OCI-LY3 (cell line): ENCODE results near the gene SNX33.

ENCODE experiments used
- H2AFZ ChIP-seq: fragments of 200-600, 300-600 bp; shearing (Covaris generic); 2 replicates; pipeline ENCODE4 v1.6.0; 2014; ENCODE audit warnings: antibody characterized with exemption, low read depth, low read length
- H3K27ac ChIP-seq: fragments of 200-600, 300-600 bp; sonication (generic); 2 replicates; pipeline ENCODE4 v1.5.1; 2014; ENCODE audit warnings: mild to moderate bottlenecking, low read length, moderate library complexity, mixed read lengths
- H3K27me3 ChIP-seq: fragments of 200-600, 300-600 bp; sonication (generic); 2 replicates; pipeline ENCODE4 v1.6.1; 2014; ENCODE audit warnings: low read depth, low read length, mixed read lengths
- H3K36me3 ChIP-seq: fragments of 200-600, 300-600 bp; sonication (generic); replicated peaks from 2 replicates; pipeline ENCODE3; 2014; ENCODE audit warnings: low read depth, low read length, mixed read lengths
- H3K4me1 ChIP-seq: fragments of 300-600, 200-600 bp; sonication (generic); 2 replicates; pipeline ENCODE4 v1.6.1; 2014; ENCODE audit warnings: low read length, mixed read lengths
- H3K4me2 ChIP-seq: fragments of 200-600, 300-600 bp; sonication (generic); 2 replicates; pipeline ENCODE4 v1.6.1; 2014; ENCODE audit warnings: low read length, mixed read lengths
- H3K4me3 ChIP-seq: fragments of 300-600, 200-600 bp; sonication (generic); 2 replicates; pipeline ENCODE4 v1.5.1; 2014; ENCODE audit warnings: antibody characterized with exemption, mild to moderate bottlenecking, low read length, moderate library complexity
- H3K79me2 ChIP-seq: fragments of 300-600, 200-600 bp; shearing (Covaris generic); 2 replicates; pipeline ENCODE4 v1.6.1; 2014; ENCODE audit warnings: mild to moderate bottlenecking, low read length, mixed read lengths
- H3K9ac ChIP-seq: fragments of 300-600, 200-600 bp; shearing (Covaris generic); 2 replicates; pipeline ENCODE4 v1.6.0; 2014; ENCODE audit warnings: mild to moderate bottlenecking, low read length, moderate library complexity
- H3K9me3 ChIP-seq: fragments of 200-600, 300-600 bp; shearing (Covaris generic); 2 replicates; pipeline ENCODE4 v1.6.1; 2014; ENCODE audit warnings: low read length, mixed read lengths; ENCODE audit not compliant: insufficient read depth
- H4K20me1 ChIP-seq: fragments of 200-600, 300-600 bp; sonication (generic); 2 replicates; pipeline ENCODE4 v1.6.1; 2016; ENCODE audit warnings: low read length, mixed read lengths; ENCODE audit not compliant: insufficient read depth
- EZH2phosphoT487 ChIP-seq: fragments of 200-600 bp; shearing (Covaris generic); IDR thresholded peaks from 2 replicates; pipeline ENCODE4 v1.6.1; 2018; ENCODE audit warnings: antibody characterized with exemption, mixed run types, low read depth
- TF ChIP-seq, protein P1 (sequence below): fragments of 200-600, 300-600 bp; sonication (generic); IDR thresholded peaks from 2 replicates; pipeline ENCODE4 v1.5.1; 2014; ENCODE audit warnings: antibody characterized with exemption, low read length, low read depth

Gene SNX33

DNA sequence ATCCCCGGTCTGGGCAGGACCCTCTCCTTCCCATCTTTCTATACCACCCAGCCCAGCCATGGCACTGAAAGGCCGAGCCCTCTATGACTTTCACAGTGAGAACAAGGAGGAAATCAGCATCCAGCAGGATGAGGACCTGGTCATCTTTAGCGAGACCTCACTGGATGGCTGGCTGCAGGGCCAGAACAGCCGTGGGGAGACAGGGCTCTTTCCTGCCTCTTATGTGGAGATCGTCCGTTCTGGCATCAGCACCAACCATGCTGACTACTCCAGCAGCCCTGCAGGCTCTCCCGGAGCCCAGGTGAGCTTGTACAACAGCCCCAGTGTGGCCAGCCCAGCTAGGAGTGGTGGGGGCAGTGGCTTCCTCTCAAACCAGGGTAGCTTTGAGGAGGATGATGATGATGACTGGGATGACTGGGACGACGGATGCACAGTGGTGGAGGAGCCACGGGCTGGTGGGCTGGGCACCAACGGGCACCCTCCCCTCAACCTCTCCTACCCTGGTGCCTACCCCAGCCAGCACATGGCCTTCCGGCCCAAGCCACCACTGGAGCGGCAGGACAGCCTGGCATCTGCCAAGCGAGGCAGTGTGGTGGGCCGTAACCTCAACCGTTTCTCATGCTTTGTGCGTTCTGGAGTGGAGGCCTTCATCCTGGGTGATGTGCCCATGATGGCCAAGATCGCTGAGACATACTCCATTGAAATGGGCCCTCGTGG is 1.5 kb downstream of the SNX33 start:
- Histone ChIP-seq H2AFZ (no peak overlapping the region), H4K20me1 (no peaks in the 10 kb centered on the region), H3K4me1 (peaks cover 7% of the 10 kb centered on the region; the same call in 1 of the 2 replicates), H3K4me2 (no peak overlapping the region), H3K4me3 (no peak overlapping the region), H3K27me3 (peaks cover 29% of the 10 kb centered on the region), H3K36me3 (no peaks in the 10 kb centered on the region), H3K9me3 (no peaks in the 10 kb centered on the region), H3K79me2 (no peaks in the 10 kb centered on the region), H3K9ac (no peak overlapping the region), H3K27ac (no peak overlapping the region)
- TF ChIP-seq, protein P1, sequence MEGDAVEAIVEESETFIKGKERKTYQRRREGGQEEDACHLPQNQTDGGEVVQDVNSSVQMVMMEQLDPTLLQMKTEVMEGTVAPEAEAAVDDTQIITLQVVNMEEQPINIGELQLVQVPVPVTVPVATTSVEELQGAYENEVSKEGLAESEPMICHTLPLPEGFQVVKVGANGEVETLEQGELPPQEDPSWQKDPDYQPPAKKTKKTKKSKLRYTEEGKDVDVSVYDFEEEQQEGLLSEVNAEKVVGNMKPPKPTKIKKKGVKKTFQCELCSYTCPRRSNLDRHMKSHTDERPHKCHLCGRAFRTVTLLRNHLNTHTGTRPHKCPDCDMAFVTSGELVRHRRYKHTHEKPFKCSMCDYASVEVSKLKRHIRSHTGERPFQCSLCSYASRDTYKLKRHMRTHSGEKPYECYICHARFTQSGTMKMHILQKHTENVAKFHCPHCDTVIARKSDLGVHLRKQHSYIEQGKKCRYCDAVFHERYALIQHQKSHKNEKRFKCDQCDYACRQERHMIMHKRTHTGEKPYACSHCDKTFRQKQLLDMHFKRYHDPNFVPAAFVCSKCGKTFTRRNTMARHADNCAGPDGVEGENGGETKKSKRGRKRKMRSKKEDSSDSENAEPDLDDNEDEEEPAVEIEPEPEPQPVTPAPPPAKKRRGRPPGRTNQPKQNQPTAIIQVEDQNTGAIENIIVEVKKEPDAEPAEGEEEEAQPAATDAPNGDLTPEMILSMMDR: no peak
- TF ChIP-seq EZH2phosphoT487: no peak

DNA sequence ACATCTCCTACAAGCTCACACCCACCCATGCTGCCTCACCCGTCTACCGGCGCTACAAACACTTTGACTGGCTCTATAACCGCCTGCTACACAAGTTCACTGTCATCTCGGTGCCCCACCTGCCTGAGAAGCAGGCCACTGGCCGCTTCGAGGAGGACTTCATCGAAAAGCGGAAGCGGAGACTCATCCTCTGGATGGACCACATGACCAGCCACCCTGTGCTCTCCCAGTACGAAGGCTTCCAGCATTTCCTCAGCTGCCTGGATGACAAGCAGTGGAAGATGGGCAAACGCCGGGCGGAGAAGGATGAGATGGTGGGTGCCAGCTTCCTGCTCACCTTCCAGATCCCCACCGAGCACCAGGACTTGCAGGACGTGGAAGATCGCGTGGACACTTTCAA is 2.1 kb downstream of the SNX33 start:
- Histone ChIP-seq H3K36me3 (no peaks in the 10 kb centered on the region), H3K27me3 (peaks cover 29% of the 10 kb centered on the region), H4K20me1 (no peaks in the 10 kb centered on the region), H3K9ac (no peak overlapping the region), H3K4me1 (peaks cover 7% of the 10 kb centered on the region; the same call in 1 of the 2 replicates), H3K9me3 (no peaks in the 10 kb centered on the region), H3K79me2 (no peaks in the 10 kb centered on the region), H3K27ac (no peak overlapping the region), H3K4me3 (no peak overlapping the region), H2AFZ (no peak overlapping the region), H3K4me2 (no peak overlapping the region)
- TF ChIP-seq, protein P1: no peak
- no peak for TF ChIP-seq EZH2phosphoT487

DNA sequence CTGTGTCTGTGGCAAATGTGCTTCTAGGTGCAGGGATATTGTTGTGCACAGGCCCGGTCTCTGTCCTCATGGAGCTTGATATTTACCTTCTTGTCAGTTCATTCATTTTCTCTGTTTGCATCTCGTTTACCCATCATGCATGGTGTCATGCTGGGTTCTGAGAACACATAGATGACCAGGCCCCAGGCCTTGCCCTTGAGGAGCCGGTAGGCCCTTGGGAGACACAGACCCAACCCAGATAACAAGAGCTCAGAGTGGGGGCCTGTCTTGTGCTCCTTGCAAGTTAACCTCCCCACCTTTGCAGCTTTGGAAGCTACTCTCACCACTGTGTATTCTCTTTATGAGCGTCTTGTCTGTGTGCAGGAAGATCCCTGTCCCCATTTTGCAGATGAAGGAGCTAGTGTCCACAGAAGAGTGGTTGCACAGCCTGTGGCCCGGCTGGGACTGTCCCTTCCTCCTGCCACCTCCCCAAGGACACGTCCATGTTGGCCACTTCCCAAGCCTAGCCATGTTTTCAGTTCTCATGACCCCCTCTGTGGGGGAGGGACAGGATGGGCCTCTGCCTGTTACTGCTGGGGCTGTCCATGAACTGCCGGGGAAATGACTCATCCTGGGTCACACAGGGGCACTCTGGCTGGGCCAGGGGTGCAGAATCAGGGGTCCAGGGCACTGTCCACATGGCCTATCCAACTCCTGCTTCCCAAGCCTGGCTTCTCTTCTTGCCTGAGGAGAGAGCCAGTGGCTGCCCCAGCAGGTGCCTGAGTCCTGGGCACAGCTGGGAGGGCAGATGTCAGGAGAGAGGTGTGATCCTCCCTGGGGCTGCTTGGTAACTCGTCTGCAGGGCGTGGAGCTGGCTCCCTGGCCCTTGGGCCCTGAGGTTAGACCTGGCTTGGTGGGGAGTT is 3.4 kb downstream of the SNX33 start:
- Histone ChIP-seq H3K4me2 (no peak overlapping the region), H2AFZ (no peak overlapping the region), H3K4me1 (peaks cover 7% of the 10 kb centered on the region; the same call in 1 of the 2 replicates), H3K9ac (no peak overlapping the region), H3K79me2 (no peaks in the 10 kb centered on the region), H3K9me3 (no peaks in the 10 kb centered on the region), H3K36me3 (no peaks in the 10 kb centered on the region), H4K20me1 (no peaks in the 10 kb centered on the region), H3K27ac (no peak overlapping the region), H3K4me3 (no peak overlapping the region), H3K27me3 (peaks cover 25% of the 10 kb centered on the region)
- TF ChIP-seq, protein P1: no peak
- TF ChIP-seq EZH2phosphoT487: no peak

DNA sequence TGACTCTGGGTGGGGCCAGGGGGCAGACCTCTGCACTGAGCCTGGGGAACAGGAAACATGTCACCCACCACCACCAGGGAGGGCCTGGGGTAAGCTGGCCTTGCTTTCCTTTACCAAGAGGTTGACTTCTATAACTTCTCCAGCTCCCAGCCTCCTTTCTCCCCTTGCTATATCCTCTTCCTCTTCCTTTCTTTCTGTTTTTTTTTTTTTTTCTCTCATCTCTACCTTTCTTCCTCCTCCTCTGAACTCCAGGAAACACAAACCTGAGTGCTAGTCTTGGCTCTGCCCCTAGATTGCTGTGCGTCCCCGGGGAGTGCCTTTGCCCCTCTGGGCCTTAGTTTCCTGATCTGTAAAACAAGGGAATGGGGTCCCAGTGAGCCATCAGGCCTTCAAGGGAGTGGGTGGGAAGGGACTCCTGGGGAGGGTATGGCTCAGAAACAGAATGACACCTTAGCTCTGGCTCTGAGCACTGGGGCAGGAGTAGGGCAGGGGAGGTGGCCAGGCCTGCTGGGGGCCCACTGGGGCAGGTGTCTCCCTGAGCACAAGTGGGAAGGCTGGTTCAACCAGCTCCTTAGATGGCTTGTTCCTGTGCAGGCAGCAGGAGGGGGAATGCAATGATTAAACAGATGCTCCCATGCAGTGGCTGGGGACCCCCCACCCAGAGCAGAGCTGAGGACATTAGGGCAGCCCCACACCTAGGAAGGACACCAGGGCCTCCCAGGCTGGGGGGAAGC is 4.3 kb downstream of the SNX33 start:
- Histone ChIP-seq H3K27ac (no peak overlapping the region), H3K79me2 (no peaks in the 10 kb centered on the region), H2AFZ (no peak overlapping the region), H3K4me3 (no peak overlapping the region), H4K20me1 (no peaks in the 10 kb centered on the region), H3K27me3 (peaks cover 17% of the 10 kb centered on the region), H3K4me1 (peaks cover 4% of the 10 kb centered on the region; the same call in 1 of the 2 replicates), H3K4me2 (no peak overlapping the region), H3K9me3 (no peaks in the 10 kb centered on the region), H3K36me3 (no peaks in the 10 kb centered on the region), H3K9ac (no peak overlapping the region)
- no peak for TF ChIP-seq EZH2phosphoT487
- TF ChIP-seq, protein P1: no peak
